Effector CD4-positive, alpha-beta T cell (primary cell): ENCODE results near the gene ZP2. TPM values are rescaled to one million over a fixed set of nuclear protein-coding genes. Genes with fewer than 3 reads are reported as not detected.
"Not testable (repeated sequence)": the region's sequence is repeated elsewhere in the genome, so short reads cannot be mapped to it uniquely, and the experiment has no call there.

Experiments
- DNase-seq: peaks from one replicate; pipeline ENCODE4 v3.0.0-alpha.2; 2020
- total RNA-seq: gene quantifications from one replicate; lab custom pipeline; 2026; lab: John Stamatoyannopoulos, UW

ZP2 gene
- total RNA-seq, result not detected

DNA sequence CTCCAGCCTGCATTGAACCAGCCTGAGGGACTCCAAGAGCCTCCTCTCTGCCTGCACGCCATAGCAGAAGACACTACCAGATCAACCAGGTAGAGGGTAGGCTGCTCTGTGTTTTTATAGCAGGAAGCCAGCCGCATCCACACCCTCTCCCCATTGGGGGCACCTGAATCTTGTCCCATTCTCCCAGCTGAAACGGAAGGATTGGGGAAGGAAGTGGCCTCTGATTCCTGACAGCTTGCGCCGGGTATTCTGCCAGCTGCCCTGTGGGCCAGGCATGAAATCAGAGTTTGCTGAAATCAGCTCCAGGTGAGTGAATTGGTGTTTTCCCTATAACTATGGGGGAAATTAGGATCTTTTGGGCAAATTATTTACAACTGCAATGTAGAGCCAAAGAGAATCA is at the start of gene ZP2:
ZP2 (minus strand) TSS at position 89 of the 400 bp plus-strand sequence; CDS start at position 62, 27 bp downstream.
- no peak for DNase-seq

DNA sequence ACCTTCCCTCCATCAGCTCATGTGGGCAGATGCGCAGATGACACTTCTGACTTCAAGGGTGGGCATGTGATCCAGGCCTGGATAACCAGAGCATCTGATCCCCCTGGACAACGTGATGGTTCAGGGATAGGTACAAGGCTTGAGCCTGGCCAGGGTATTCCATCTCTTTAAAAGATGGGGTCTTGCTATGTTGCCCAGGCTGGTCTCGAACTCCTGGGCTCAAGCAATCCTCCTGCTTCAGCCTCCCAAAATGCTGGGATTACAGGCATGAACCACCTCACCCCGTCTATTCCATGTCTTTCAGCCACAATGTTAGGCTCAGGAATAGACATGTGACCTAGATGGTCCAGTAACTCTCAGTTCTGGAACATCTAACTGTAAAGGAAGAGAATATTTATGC is 45.9 kb upstream of the ZP2 start:
- DNase-seq, result no peak

GRCh38 chr16:21256636-21257035 is 45.3 kb upstream of the ZP2 start:
- DNase-seq, result no peak

DNA sequence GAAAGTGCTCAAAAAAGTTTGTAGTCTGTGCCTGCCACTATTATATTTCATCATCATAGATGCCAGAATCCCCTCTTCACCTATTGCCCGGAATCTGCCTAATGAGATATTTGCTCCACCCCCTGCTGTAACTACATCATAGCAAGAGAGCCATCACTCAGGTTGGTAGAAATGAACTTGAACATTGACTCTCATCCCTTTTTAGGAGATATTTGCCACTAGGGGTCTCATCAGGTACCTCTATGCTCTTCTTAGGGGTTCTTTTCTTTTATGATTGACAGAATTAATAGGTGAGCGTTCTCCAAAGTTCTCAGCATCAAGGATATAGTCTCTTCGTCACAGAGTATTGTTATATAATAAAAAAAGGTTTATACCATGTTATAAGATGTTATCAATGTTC is 42.1 kb upstream of the ZP2 start:
- DNase-seq, result no peak

- no peak for DNase-seq
Measured at GRCh38 chr16:21250072-21250923, 38.9 kb upstream of the ZP2 start.

DNA sequence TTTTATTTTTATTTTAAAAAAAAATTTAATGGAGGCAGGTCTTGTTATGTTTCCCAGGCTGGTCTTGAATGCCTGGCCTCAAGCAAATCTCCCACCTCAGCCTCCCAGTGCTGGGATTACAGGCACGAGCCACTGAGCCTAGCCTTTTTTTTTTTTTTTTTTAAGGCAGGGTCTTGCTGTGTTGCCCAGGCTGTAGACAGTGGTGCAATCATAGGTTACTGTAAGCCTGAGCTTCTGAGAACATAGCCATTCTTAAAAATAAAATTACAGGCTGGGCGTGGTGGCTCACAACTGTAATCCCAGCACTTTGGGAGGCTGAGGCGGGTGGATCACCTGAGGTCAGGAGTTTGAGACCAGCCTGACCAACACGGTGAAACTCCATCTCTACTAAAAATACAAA is 36.8 kb upstream of the ZP2 start:
- DNase-seq, result not testable (repeated sequence)

DNA sequence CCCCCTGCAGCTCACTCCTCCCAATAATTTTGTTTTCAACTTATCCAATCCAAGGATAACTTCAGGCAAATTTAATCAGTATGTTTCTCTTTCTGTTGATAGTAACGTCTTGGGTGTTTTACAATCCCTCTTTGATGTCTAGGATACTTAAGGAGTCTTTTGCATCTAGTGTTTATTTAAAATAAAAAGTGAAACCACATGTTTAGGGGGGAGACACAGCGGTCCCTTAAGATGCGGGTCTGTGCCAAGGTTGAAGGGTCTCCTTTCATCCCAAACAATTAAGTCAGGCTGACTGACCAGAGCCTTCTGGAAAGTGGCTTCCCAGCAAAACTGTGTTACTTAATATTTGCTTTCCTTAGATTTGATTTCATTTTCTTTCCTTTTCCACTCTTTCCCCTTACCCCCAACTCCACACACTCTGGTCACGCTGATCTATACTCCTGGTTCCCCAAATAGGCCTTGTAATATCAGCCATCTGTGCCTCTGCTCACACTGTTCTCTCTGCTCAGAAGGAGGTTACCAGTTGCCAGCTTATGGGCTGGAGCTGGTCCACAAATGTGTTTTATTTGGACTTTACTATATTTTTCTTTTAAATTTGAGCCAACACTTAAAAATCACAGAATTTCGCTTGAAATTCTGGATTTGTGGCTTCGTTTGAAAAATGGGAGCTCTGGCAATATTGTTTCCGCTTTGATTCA is 33.3 kb upstream of the ZP2 start:
- no peak for DNase-seq

- DNase-seq, result no peak
Measured at GRCh38 chr16:21242756-21243155, 31.4 kb upstream of the ZP2 start.

DNA sequence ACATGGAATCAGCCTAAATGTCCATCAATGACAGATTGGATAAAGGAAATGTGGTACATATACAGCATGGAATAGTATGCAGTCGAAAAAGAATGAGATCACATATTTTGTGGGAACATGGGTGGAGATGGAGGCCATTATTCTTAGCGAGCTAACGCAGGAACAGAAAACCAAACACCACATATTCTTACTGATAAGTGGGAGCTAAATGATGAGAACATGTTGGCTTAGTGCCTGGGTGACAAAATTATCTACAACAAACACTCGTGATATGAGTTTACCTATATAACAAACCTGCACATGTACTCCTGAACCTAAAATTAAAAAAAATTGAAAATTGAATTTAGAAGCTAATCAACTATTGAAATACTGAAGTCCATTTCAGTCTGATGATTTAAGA is 28.3 kb upstream of the ZP2 start:
- no peak for DNase-seq

GRCh38 chr16:21236831-21237230 is 25.5 kb upstream of the ZP2 start:
- DNase-seq, result no peak

- DNase-seq, result no peak
Measured at GRCh38 chr16:21235199-21235585, 23.8 kb upstream of the ZP2 start.

- DNase-seq, result no peak
Measured at GRCh38 chr16:21233521-21234150, 22.3 kb upstream of the ZP2 start, which contains the start of gene ANKS4B. Gene ANKS4B (plus strand): TSS chr16:21233699. CDS start chr16:21233738, 39 bp downstream.

GRCh38 chr16:21233045-21233520 is 21.7 kb upstream of the ZP2 start:
- DNase-seq, result no peak

DNA sequence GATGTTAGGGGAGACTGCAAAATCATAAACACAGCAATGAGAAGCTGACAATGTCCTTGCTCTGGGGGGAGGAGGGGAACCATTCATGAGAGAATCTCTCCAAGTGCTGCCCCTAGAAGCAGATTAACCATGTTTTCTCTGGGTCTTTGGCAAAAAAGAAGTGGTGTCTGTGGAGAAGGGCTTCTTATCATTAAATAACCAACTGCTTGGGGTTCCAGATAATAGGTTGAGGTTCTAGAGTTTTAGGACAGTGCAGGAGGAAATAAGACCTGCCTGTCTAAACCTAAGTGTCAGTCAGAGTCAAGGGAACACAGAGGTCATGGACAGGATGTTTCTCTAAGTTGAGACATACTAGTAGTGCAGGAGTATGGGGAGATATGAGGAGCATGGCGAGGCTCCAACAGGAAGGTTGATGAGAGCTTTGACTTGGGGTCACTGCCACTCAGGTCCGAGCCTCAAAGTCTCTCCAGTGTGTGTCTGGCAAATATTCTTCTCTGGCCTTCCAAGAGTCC is 17.0 kb upstream of the ZP2 start:
- no peak for DNase-seq

- DNase-seq, result no peak
Measured at GRCh38 chr16:21227866-21228265, 16.5 kb upstream of the ZP2 start.

- DNase-seq, result no peak
Measured at GRCh38 chr16:21226749-21227148, 15.4 kb upstream of the ZP2 start.

DNA sequence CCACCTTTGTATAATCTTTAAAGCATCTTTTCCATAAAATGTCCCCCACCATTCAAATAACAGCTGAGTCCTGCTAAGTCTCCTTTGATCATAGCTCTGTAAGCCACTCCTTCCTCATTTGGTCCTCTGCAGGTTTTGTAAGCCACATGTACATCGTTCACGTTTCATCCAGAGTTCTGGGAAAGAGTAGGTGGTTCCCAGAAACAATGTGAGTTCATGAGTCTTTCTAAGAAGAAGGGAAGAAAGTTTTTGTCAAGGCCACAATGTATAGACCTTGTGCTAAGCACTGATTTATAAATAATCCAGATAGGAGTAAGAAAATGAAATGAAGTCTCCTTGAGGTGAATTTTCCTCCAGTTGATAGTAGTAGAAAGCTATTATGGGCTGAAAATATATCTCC is 13.4 kb upstream of the ZP2 start:
- no peak for DNase-seq

DNA sequence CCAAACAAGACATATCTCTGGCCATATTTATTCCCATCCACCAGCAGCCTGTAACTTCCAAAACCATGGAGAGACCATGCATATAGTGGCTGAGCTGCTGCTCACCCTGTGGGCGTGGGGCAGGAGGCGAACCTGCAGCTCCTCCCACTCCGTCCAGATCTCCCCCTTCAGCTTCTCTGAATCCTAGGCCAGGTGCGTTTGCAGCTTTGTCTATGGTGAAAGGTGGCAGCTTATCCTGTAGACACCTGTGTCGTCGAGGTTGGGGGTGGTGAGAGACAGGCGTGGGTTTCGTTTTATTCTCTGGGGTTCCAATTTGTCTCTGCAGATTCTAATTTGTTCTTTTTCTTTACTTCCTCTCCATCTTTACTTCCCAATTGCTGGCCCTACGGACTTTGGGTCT is 12.4 kb upstream of the ZP2 start:
- DNase-seq, result no peak

DNA sequence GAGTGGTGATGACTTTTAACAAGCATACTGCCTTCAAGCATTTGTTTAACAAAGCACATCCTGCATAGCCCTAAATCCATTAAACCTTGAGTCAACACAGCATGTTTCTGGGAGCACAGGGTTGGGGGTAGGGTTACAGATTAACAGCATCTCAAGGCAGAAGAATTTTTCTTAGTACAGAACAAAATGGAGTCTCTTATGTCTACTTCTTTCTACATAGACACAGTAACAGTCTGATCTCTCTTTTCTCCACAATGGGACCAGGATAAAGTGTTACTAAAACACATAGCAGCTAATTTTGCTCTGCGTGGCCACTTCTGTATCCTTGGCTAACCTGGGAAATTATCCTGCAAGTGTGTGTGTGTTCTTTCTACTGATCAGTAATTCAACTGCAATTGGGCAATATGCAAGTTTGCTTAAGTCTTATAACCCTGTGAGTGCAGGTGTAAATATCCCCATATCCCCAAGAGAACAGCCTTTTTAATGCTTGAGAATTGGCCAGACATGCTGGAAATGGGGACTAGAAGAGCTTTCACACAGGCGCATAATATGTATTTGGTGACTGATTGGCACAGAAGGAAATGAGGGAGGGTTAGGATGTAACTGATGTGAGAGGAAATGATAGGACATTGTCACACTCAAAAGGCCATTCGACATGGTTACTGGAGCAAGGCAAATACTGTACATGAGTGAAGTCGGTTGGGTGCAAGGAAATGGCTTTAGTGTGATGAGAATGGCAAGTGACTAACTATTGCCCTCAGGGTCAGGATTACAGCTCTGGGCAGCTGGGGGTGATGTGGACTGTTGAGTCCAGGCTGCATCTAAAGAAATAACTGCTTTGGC is 11.3 kb upstream of the ZP2 start:
- DNase-seq, result no peak

- no peak for DNase-seq
Measured at GRCh38 chr16:21219551-21219950, 8.2 kb upstream of the ZP2 start.

- no peak for DNase-seq
Measured at GRCh38 chr16:21218153-21218552, 6.8 kb upstream of the ZP2 start.

- DNase-seq, result no peak
Measured at GRCh38 chr16:21217121-21217520, 5.7 kb upstream of the ZP2 start.
